Measurements from ENCODE around the gene COL5A1.

DNA sequence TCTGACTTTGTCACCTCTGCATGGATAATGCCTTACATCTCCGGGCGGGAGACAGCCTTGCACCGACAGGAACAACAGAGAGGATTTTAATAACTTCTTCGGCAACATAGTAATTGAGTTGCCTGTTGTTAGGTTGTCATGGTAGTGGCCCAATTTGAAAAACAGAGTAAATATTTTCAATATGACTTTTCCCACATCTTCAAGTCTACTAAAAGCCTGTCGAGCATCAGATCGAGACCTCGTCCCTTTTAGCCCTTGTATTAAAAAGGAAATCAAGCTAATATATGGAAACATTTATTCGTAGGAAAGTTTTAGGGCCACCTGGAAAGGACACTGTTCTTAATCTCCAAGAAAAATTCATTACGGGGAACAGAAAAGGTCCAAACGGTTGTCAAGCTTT is 168.2 kb downstream of the COL5A1 start:
- TF ChIP-seq EZH2 (IDR thresholded peaks at IDR 0.05; ENCODE audit: low read length, unreplicated experiment) (no peak), EZH2phosphoT487 (IDR thresholded peaks at IDR 0.05; ENCODE audit: borderline replicate concordance, low read length) (no peak)
